Measurements from ENCODE around the gene UAP1.

- TF ChIP-seq CTCF (IDR thresholded peaks at IDR 0.05) (no peak), POLR2A (IDR thresholded peaks at IDR 0.05) (no peak)
These were observed 56.0 kb downstream of the UAP1 start for GRCh38 chr1:162617513-162617912.

All from thyroid gland (tissue), 4 donors.